DMS114 treated with DMSO at 0.1 percent for 48 hours (cell line): ENCODE data around the gene ABLIM1.

Experiments
- DNase-seq: peaks from one replicate; lab custom pipeline; 2025; ENCODE audit not compliant: unreplicated experiment; lab: John Stamatoyannopoulos, UW

Gene ABLIM1

DNA sequence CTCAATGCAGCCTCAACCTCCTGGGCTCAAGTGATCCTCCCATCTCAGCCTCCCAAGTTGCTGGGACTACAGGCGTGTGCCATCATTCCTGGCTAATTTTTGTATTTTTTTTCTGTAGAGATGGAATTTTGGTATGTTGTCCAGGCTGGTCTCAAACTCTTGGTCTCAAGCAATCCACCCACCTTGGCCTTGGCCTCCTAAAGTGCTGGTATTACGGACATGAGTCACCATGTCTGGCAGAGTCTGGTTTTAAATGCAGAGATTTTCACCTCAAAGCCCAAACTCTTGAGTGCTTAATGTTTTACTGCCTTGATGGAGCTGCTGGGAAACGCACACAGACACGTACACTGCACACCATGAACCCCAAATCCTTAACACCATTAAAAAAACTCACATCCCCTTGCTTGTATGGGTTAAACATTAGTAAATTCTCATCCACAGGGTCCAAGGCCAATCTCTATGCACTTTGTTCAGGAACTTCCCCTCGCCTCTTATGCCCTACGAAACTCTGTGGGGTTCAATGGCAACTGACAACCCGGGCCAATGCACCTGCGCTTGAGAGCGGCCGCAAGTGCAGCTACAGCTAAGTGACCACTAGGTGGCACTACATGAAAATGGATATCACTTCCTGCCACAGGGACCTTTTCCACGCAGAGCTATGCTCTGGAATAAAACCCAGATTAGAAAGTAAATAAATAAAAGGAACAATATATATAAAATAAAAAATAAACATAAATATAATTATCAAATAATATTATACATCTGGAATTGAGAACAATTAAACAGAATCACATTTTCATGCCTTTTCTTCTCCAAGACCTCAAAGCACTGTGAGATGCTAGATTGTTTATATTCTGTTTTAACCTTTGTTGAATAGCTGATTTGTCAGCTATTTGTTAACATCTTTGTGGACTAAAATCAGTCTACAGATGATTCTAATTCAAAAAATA, 186.8 kb downstream of the ABLIM1 start:
- peak; percentile 30 for DNase-seq

DNA sequence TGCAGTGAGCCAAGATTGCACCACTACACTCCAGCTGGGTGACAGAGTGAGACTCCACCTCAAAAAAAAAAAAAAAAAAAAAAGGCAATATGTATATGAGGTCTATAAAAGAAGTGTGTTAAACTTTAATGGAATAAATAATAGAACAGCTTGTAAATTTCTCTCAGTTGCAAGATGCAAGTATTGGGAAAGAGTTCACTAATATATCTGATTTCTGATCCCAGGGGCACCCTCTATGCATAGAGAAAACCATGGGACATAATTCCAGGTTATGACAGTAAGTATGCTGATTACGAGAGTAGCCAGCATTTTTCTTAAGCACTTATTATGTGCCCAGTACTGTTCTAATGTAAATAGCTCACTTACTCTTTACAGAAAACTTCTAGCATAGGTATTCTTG, 187.7 kb downstream of the ABLIM1 start:
- no peak for DNase-seq

DNA sequence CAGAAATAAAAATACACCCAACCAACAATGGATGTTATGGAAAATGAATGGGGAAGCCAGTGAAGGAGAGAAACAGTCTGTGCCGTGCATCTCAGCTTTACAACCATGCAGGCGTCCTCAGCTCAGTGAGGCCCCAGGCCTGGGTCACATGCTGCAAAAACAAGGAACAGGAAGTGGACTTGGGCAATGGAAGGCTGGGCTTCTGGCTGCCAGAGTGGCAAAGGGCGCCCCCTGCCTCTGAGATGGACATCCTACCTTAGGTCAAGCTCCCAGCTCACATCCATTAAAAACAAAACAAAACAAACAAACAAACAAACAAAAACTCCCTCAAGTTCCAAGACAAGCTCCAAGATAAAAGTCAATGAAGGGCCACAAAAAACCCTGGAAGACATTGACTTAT, 199.1 kb downstream of the ABLIM1 start:
- DNase-seq, result no peak

DNA sequence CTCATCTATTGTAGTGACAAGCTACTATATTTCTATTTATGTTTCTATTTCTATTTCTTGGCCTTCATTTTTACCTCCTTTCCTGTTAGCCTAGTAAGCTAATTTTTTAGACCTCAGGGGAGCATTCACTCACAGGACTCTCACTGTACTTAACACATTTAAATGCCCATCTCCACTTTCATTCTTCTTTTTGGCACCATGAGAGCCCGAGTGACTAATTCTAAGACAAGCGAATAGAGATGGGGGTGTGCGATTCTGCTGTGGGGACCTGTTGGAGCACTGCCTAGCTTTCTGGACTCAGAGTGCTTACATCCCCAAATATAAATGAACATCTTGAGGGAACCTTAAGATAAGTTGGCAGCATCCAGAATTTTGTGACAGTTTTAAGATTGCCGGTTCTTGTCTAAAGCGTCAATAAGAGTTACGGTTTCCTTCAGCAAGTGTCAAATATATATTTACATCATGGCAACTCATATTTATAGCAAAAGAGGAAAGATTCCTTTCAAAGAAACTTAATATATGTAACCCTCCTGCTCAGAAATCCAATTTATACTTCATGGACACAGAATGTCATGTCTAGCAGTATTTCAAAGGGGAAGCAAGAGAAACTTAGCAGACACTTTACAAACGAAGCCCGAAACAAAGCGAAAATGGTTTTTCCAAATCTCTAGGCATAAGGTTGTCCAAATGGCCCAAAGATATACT, 199.7 kb downstream of the ABLIM1 start:
- no peak for DNase-seq

DNA sequence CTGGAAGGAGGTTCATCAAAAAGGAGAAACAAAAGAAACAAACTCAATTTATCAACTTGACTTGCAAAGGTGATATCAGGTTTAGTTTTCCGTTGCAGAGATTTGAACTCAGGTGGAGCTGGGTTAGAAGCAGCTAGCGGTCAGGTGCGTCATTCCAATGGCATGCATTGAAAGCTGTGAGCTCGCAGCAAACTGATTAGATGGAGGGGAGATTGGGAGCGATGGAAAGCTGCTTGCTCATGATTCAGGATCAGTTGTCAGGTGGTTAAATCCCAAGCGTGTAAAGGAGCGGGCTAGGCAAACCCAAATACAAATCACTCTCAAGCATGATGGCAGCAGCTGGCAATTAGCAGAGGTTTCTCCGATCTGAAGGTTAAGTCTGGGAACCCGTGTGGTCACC, 204.5 kb downstream of the ABLIM1 start:
- no peak for DNase-seq

DNA sequence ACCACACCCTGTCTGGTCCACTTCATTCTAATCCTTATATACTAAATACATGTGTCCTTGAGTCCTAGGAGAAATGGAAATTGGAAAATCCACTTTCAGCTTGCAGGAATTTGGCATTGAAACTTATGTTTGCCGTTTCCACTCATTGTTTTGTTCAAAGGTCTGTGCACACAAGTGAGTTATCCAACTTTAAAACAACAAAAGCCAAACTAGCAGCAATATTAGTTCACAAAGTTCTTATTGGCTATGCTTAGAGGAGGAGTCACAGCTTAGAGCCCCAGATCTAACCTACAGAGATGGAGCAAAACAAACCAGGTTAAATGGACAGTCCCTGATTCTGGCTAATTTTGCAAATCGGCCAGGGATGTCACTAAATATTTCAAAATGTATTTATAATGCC, 209.2 kb downstream of the ABLIM1 start:
- DNase-seq, result no peak

DNA sequence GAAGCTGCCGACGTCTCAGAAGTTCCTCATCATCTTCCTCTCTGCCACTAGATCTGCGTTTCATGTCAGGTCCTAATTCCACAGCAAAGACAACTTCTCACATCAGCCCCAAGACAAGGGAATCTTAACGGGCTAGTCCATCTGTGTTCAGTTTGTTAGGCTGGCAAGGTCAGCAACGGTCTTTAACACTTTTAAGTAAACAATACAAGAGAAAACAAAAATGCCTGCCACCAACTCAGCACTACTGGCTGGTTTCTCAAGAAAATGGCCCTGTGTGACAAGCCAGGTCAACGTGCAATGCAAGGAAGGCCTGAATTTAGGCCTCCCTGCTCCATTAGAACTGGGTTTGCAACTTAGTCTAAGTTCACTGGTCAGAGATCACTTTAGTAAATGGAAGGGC, 212.7 kb downstream of the ABLIM1 start:
- DNase-seq, result no peak

DNA sequence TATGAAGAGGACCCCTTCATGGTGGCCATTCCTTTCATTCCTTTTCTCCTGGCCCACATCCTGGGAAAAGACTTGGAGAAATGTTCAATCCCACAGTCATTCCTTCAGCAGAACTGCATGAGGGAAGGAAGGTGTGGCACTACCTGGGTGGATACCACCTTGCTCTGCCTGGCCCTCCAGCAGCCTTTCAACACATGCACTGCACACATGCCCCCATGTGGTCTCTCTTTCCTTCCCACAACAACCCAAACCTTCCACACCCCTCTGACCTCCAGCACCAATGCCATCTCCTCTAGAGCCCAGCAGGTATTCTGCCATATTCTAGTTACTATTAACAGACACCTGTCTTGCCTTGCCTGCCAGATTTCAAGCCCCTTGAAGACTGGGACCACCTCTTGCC, 213.3 kb downstream of the ABLIM1 start:
- DNase-seq, result no peak

DNA sequence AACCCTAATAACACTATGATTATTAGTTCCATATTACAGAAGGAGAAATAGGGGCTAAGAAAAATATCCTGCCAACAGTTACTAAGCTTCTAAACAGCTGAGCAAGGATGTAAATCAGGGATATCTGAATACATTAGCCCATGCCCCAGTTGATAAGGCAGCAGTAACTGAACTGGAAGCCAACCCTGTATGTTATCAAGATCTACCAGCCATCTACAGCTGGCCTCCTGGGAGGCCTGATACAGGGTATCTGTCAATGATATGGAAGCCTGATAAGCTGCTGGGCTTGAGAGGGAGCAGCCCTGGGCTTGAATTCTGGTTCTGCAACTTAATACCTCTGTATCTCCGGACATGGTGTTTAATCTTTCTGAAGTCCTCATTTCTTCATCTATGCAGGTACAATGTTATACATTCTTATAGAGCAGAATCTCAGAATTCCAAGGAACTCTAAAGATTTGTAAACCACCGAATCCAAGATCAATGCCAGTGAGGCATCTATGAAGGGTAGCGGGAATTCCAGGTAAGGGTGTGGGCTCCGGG, 215.9 kb downstream of the ABLIM1 start:
- no peak for DNase-seq

DNA sequence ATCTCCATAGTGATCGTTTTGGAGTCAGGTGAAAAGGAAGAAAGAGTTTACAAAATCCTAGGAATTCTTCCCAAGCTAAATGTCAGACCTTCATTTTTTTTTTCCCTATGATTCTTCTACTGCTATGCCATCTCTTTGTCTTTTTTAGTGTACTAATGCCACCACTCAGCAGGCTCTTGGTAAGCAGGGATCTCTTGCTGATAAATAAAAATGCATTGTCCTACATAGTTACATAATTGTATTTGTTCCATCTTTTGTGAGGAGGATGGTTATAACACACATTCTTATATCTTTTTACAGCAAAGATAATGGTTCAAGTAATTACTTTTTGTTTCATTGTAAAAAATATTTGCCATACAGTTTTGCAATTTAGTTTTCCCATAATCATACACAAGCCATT, 217.0 kb downstream of the ABLIM1 start:
- no peak for DNase-seq

DNA sequence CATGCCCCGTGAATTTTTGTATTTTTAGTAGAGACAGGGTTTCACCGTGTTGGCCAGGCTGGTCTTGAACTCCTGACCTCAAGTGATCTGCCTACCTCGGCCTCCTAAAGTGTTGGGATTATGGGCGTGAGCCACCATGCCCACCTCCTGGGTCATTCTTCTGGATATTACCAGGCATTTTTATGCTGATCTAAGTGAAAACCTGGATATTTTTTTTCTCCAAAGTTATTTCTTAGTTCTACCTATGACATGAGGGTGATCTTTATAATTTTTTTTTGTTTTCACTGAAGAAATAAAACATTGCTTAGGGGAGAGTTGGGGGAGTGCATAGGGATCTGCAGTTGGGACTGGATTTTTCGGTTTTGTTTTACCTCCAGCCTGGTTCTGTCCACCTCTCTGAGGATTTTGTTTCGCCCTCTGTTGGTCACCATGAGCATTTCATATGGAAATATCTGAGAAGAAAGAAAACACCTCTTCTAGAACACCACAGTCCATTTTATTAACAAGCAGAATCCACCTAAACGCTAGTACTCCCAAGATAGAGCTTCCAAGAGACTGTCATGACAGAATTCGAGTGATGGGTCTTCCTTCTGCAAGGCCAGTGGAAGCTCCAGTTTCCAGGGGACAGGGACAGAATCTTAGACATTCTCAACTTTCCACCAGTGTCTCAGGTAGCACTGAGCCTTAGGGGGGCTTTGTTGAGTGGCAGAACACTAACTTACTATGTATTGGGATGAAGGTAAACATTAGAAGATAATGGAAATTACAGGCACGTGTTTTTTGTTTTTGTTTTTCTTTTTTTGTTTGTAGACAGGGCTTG, 220.4 kb downstream of the ABLIM1 start:
- DNase-seq, result no peak

DNA sequence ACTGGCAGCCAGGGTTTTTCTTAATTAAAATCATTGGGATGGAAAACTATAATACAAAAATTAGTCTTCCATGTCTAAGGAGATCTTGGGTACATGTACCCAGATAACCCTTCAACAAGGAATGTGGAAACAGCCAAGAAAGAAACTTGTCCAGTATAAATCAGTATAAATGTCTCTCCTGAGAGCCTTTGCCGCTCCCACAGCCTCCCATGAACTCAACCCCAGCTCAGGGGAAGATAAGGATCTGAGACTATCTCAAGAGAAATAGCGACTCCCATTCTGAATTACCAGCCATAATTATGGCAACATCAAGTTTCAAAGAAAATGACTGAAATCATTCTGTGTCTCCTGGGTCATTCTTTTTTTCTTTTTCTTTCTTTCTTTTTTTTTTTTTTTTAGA, 221.1 kb downstream of the ABLIM1 start:
- no peak for DNase-seq

DNA sequence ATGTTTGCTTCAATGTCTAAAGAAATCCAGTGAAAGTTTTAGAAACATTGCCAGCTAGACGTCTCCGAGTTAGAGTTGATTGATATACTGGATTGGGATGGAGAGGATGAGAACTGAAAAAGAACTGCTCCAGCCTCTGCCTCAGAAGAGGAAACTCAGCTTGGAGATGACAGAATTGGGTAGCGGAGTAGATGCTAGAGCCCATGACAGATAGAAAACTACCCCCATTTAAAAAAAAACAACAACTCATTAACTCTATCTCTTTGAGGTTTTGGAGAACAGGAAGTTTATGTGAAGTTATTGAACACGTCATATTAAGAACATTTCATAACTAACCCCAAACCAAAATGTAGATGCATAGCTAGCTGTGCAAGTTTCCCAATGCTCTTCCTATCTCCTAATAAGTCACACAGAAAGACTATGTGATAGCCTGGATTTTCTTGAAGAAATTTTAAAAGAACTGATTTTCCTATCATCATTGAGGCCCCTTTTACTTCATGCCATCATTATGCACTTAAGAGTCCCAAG, 225.4 kb downstream of the ABLIM1 start:
- DNase-seq, result no peak

DNA sequence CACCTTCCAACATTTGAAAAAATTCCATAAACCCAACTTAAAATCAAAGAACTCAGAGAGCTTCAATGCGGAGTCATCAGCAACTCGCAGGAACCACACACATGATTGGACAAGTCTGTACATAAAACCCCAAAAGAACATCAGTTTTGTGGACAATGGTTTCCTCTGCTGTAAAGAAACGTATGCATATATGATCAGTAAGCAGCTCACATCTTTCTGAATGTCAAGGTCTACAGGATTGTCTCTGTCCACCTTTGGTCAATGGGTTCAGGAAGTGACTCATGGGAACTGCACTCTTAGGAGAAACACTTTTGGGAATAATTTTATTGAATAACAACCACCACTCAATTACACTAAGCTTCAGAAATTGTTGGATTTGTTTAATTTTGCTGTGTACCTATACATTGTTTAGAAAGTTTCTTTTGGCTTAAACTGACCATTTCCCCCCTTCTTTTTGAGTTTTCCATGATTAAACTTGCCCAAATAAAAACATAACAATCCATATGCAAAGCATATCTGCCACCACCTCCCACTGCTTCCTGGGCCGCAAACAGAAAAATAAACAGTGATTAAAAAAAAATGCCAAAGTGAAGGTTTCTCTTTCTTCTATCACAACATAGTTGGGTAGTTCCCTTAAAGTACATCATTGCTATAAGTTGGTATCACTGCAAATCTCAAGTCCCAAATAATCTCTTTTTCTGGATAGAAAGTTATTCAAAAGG, 226.5 kb downstream of the ABLIM1 start:
- no peak for DNase-seq

DNA sequence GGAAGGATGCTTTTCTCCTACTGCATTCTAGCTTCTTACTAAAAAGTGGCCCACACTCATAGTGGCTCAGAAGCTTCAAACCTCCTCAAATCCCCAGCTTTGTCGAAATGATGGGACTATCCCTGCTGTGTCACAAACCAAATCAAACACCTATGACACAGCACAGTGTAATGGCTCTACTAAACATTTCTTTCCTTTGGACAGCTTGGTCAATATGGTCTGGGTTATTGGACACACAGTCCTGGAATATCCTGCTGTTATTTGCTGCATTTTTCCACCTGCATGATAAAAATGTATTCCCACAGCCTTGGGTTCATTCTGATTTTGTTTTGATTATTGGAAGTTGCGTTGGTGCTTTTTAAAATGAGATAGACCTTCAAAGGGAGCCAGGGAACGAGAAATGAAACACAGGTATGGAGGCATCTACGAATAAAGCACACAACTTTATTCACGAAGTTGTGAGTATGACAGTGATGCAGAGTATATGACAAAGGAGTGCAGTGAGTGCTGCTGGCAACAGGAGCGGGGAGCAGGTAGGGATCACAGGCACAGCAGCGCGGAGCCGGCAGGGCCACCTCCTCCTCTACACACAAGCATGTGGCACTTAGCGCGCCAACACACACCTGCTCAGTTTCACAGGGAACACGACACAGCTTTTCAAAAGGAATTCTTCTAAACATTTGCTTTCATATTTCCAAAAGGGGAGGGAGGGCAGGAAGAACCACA, 227.2 kb downstream of the ABLIM1 start:
- no peak for DNase-seq

DNA sequence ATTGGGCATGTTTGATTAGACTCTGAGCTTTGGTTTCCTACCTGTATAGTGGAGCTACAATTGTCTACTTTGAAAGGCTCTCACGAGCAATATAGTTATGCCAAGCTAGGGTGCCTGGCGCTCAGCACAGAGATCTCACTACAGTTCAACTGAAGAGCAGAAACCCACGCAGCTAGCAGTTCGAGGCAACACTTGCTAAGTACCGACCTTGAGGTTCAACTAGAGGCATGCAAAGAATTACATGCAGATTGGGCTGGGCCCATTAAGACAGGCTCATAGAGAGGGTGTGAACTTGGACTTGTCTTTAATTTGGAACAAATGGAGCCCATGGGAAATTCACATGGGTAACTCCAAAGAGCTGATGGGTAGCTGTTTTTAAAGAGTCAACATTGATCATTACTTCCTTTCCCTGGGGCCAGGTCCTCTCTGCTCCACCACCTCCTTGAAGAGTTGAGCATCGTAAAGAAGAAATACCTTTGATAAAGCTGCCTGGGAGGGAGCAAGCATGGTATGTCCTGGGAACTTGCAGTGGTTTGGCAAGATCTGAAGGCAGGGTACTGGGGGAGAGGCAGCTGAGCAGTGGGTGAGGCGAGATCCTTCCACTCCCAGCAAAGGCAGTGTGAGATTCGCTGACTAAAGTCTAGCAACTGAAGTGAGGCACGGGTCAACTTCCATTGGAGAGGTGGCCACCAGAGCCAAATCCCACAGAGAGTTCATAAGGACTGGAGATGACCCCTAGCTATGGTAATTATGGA, 228.3 kb downstream of the ABLIM1 start:
- no peak for DNase-seq

DNA sequence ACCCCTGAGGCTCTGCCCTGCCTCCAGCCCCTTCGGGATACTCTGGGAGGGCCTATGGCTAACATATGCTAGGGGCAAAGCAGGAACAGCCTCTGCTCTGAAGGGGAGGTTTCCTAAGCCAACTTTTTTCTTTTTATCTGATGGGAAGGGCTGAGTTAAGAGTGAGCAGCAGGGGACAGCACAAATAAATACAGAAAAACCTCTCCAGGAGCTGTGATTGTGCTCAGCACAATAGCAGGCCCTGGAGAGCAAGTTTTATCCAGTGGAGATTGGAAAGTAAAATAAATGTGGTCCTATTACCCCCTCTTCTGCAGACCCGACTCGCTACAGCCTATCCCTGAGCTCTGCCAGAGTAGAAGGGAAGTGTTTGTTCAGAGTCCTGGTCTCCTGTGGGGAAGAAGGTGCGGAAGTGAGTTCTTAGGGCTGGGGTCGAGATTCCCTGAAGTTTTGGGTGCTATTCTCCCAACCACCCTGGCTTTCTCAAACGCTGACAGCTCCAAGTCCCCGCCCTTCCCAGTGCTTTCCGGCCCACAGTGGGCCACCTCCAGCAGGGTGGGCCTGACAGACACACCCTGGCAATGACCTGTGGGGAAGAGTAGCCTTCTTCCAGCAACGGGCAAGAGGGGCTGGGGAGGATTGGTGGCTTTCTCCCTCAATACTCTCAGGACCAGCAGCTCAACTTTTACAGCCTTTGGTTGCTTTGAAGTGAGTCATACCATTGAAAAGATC, 230.8 kb downstream of the ABLIM1 start:
- DNase-seq, result no peak

DNA sequence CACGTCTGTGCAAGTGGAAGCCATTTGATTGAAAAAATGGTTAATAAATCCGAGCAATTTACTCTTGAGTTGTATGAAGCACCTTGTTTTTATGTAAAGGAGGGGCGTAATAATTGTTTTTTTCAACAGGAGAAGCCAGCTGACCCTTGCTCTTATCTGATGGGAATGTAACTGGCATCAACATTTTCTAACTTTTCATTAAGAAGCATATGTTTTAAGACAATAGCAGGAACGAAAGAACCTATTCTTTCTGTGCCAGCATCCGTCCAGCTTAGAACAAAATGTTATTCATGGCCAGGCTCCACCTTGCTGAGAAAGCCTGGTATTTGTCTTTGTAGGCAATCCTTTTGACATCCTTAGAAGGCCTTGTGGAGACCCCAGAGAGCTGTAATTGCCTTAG, 231.6 kb downstream of the ABLIM1 start:
- no peak for DNase-seq
